ENCODE results near the gene CCIN.
"Not testable (repeated sequence)": the region's sequence is repeated elsewhere in the genome, so short reads cannot be mapped to it uniquely, and the experiment has no call there.

CCIN gene

DNA sequence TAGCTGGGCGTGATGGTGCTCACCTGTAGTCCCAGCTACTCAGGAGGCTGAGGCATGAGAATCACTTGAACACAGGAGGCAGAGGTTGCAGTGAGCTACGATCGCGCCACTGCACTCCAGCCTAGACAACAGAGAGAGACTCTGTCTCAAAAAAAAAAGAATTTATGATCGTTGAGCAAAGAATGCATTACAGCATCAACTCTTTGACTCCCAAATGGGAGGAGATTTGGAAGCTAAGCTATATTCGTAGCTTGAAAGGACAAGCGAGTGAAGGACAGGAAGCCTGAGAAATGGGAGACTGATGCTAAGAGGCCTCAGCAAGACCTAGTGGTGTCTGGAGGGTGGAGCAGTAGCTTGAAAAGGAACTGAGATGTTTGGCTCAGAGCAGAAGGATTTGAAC is 10.3 kb upstream of the CCIN start:
- DNase-seq (ENCODE audit: low read depth in 2 of 2): no peak

DNA sequence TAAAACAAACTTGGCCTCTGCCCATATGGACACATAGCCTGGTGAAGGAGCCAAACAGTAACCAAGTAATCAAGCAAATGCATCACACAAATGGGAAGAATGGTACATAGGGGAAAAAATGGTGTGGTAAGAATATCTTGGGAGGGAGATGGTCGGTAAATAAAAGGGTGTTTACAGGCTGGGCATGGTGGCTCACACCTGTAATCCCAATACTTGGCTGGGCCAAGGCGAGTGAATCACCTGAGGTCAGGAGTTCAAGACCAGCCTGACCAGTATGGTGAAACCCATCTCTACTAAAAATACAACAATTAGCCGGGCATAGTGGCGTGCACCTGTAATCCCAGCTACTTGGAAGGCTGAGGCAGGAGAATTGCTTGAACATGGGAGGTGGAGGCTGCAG is 9.7 kb upstream of the CCIN start:
- DNase-seq (ENCODE audit: low read depth in 2 of 2): not testable (repeated sequence)

DNA sequence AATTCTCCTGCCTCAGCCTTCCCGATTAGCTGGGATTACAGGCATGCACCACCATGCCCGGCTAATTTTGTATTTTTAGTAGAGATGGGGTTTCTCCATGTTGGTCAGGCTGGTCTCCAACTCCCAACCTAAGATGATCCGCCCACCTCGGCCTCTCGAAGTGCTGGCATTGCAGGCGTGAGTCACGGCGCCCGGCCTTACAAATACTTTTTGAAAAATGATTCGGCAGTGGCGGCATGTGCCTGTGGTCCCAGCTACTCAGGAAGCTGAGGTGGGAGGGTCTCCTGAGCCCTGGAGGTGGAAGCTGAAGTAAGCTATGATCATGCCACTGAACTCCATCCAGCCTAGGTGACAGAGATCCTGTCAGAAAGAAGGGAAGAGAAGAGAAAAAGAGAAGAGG is 9.1 kb upstream of the CCIN start:
- not testable (repeated sequence) for DNase-seq (ENCODE audit: low read depth in 2 of 2)

DNA sequence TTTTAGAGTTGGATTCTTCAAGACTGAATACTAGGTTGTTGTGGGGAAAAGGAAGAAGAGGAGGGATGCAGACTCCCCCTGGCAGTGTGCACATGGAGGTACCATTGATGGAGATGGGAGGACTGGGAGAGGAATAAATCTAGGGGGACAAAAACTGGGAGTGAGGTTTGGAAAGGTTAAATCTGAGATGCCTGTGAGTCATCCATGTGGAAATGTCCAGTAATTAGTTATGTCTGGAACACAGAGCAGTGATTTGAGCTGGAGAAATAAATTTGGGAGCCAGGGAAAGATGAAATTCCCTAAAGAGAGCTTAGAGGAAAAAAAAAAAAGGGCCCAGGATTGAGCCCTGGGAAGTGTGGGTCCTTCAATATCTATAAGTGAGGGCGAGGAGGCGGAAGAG is 8.0 kb upstream of the CCIN start:
- no peak for DNase-seq (ENCODE audit: low read depth in 2 of 2)

DNA sequence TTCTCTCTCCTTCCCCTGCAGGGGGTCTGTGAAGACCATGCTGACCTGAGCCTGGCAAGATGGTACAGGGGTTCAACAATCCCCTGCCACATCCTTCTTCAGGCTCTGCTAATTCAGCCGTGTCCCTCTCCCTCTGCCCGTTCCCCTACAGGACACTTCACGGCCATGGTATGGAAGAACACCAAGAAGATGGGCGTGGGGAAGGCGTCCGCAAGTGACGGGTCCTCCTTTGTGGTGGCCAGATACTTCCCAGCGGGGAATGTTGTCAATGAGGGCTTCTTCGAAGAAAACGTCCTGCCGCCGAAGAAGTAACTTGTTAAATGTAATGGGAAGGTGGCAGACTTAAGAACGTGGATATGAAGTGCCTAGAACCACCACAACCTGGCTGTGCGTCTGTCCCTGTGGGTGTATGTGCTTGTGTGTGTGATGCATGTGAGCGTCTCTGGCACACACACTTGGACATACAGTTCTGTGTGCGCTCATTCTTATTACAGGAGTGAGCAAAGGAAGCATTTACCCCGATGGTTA is 6.9 kb upstream of the CCIN start:
- DNase-seq (ENCODE audit: low read depth in 2 of 2): no peak

DNA sequence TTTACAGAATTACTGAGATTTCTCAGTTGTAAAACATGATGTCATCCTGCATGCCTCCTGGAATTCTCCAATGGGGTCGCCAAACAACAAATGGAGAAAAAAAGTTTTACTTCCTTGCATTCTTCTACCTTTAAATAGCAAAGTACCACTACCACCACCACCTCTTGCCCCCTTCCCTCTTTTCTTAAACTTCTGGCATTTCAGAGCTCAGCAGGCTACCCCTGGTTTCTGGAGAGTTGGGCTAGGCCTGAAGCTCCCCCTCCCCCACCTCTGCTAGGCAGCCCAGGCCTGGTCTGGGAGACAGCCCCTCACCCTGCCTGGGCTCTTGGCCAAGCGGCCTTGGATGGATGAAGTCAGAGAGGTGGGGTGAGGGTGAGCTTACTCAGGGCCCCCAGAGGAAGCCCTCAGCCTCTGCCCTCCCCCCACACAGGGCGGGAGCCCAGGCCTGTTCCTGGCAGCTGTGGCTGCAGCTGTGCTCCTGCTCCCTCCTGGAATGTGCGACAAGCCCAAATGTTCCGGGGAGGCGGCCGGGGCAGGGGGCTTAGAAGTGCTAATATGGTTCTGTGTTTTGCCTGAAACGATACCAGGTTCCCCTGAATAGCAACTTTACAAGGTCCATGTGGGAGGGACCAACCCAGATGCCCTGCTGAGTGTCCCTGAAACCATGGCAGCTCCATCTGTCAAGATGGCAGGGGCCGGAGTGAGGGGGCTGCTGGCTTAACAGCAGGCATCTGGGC is 6.0 kb upstream of the CCIN start:
- DNase-seq (ENCODE audit: low read depth in 2 of 2): peak; percentile 86

DNA sequence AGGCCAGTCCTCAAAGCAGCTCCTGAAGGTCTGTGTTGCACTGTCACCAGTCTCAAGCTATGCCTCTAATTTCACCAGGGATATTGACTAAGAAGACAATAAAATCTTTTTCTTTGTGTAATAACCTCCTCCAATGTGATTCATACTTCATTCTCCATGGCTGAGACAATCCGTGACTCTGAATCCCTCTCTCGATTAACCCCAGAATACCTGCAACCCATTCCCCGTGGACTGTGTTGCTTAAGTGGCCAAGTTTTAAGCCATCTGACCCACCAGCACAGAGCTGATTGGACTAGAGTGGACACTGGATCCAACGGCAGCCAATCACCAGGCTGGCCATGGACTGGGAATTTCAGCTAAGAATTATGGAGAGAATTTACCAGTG is 5.4 kb upstream of the CCIN start:
- no peak for DNase-seq (ENCODE audit: low read depth in 2 of 2)

DNA sequence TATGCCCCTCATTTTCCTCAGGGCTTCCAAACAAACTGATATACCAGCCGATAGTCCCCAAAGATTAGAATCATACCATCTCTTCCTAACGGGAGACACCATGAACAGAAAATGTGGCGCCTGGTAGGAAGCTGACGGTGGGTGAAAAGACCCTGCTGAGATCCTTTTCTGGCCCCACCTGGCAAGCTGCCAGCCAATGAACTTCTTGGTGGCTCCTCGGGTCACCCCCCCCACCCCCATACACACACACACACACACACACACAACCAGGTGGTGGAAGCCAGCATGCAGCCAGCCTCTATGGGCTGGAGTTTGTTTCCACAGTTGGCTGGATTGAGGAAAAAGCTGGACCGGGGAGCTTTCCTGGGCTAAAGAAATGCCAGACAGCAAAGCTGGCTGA is 4.8 kb upstream of the CCIN start:
- no peak for DNase-seq (ENCODE audit: low read depth in 2 of 2)

DNA sequence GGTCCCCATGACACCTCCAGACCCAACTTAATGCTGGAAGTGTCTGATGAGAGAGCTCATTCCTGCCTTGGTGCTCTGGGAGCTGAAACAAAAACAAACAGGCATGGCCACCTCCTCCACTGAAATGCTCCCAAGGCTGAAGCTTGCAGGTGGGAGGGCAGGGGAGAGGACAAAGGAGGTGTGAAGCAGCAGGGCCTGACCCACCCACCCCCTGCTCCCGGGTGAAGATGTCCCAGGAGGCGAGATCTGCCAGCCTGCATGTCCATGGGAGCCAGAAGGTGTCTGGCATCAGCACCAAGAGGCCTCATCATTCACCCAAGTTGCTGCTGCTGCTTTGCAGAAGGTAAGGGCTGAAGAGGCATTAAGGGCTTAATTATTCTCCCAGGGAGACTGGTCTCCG is 4.2 kb upstream of the CCIN start:
- DNase-seq (ENCODE audit: low read depth in 2 of 2): no peak

DNA sequence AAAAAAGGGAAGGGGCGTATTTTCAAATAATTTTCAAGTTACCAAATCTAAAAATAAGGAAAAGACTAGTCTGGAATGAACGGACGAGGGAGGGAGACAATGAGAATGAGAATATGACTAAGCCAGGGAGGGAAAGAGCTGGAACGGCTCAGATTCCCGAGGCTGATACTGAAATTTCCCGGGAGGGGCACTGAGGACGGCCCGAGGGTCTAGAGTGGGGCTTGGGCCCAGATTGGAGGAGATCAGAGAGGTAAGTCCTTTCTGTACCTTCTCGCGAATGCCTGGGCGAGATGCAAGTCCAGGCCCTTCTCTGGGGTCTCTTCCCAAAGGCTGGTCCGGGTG is 3.4 kb upstream of the CCIN start:
- DNase-seq (ENCODE audit: low read depth in 2 of 2): peak; percentile 19 to 23

DNA sequence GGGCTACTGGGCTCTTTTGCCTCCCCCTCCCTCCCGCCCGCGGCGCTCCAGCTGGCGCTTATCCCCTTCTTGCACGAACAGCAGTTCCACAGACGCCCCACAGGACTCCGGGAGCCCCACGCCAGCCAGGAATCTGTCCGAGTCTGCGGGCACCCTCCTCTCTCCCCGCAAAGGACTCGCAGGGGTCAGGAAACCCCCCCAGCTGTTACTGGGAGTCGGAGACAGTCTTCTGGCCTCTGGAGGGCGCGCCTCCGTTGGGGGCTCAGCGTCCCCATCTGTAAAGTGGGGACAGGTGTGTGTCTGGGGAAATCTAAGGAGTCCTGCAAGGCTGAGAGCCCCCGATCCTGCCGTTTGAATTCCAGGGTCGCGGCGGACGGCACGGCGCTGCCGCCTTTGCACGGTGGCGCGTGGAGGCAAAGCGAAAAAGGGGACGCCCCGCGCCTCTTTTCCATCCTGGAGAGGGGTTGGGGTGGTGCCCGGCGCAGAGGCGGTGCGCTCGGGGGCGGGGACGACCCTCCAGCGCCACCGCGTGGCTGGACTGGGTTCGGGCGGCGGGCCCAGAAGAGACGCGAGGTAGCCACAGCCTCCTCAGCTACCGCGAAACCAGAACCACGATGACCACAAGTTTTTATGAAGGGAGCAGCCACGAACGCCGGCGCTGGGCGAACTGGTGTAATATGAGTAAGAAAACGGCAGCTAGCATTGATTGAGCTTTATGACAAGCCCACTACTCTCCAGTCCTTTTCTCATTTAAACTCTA is 2.8 kb upstream of the CCIN start:
- peak in 1 of 2 experiments; percentile 62 for DNase-seq (ENCODE audit: low read depth in 2 of 2)

DNA sequence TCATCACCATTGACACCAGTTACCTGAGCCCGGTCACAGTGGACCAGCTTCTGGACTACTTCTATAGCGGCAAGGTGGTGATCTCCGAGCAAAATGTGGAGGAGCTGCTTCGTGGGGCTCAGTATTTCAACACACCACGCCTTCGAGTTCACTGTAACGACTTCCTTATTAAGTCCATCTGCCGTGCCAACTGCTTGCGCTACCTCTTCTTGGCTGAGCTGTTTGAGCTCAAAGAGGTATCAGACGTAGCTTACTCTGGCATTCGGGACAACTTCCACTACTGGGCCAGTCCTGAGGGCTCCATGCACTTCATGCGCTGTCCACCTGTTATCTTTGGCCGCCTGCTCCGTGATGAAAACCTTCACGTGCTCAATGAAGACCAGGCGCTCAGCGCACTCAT is 520 bp downstream of the CCIN start:
- DNase-seq (ENCODE audit: low read depth in 2 of 2): no peak

DNA sequence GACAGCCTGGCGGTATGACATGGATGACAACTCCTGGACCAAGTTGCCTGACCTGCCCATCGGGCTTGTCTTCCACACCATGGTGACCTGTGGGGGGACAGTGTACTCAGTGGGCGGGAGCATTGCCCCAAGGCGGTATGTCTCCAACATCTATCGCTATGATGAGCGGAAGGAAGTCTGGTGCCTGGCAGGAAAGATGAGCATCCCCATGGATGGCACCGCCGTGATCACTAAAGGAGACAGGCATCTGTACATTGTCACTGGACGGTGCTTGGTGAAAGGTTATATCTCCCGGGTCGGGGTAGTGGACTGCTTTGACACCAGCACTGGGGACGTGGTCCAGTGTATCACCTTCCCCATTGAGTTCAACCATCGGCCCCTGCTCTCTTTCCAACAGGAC is 1.3 kb downstream of the CCIN start:
- DNase-seq (ENCODE audit: low read depth in 2 of 2): no peak

DNA sequence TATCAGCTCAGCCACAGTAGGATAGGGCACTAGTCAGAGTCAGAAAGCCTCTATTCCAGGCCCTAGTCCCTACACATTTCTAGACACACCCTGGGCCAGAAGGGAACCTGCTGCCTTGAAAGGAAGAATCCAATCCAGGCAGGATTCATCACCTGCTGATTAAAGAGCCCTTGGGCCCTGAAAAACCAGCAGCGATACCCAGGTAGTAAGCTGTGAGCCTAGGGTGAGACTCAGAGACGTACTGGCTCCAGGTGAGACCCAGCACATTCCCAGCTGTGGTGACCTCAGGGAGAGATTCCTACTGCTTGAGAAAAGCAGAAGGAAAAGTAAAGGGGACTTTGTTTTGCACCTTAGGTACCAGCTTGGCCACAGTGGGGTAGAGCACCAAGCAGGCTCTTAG is 4.7 kb downstream of the CCIN start:
- no peak for DNase-seq (ENCODE audit: low read depth in 2 of 2)

DNA sequence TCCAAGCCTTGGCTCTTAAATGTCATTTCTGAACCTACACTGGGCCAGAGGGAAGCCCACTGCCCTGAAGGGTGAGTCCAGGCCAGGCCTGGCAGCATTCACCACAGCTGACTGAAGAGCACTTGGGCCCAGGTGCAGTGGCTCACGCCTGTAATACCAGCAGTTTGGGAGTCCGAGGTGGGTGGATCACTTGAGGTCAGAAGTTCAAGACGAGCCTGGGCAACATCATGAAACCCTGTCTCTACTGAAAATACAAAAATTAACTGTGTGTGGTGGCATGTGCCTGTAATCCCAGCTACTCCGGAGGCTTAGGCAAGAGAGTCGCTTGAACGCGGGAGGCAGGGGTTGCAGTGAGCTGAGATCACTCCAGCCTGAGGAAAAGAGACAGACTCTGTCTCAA is 5.1 kb downstream of the CCIN start:
- no peak for DNase-seq (ENCODE audit: low read depth in 2 of 2)

DNA sequence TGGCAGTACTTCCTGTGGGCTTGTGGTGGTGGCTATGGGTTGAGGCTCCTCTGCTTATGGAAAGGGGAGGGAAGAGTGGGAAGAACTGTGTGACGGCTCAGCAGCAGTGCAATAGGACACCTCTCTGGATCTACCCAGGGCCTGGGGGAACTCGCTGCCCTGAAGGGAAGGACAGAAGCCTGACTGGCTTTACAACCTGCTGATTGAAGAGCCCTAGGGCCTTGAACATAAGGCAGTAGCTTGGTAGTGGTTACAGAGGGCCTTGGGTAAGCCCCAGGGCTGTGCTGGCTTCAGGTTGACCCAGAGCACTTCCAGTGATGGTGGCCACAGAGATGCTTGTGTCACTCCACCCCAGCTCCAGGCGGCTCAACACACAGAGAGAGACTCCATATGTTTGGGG is 5.5 kb downstream of the CCIN start:
- DNase-seq (ENCODE audit: low read depth in 2 of 2): no peak

DNA sequence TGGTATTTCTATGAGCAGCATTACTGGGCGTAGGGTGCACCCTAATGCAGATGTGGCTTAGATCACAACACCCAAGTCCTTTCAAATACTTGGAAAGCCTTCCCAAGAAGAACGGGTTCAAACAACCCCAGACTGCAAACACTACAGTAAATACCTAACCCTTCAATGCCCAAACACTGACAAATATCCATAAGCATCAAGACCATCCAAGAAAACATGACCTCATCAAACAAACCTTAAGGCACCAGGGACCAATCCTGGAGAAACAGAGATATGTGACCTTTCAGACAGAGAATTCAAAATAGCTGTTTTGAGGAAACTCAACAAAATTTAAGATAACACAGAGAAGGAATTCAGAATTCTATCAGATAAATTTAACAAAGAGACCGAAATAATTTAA is 6.0 kb downstream of the CCIN start:
- not testable (repeated sequence) for DNase-seq (ENCODE audit: low read depth in 2 of 2)

DNA sequence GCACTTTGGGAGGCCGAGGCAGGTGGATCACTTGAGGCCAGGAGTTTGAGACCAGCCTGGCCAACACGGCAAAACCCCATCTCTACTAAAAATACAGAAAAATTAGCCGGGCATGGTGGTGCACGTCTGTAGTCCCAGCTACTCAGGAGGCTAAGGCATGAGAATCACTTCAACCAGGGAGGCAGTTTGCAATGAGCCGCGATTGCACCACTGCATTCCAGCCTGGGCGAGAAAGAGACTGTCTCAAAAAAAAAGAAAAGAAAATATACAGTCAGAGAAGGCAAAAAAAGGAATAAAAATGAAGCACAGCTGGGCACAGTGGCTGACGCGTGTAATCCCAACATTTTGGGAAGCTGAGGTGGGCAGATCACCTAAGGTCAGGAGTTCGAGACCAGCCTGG is 7.3 kb downstream of the CCIN start:
- not testable (repeated sequence) for DNase-seq (ENCODE audit: low read depth in 2 of 2)

DNA sequence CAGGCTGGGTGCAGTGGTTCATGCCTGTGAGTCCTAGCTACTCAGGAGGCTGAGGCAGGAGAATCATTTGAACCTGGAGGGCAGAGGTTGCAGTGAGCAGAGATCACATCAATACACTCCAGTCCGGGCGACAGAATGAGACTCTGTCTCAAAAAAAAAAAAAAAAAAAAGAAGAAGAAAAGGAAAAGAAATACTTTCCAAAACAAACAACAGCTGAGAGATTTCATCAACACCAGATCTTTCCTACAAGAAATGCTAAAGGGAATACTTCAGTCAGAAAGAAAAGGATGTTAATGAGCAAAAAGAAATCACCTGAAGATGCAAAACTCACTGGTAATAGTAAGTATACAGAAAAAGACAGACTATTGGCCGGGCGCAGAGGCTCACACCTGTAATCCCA is 8.4 kb downstream of the CCIN start:
- no peak for DNase-seq (ENCODE audit: low read depth in 2 of 2)

DNA sequence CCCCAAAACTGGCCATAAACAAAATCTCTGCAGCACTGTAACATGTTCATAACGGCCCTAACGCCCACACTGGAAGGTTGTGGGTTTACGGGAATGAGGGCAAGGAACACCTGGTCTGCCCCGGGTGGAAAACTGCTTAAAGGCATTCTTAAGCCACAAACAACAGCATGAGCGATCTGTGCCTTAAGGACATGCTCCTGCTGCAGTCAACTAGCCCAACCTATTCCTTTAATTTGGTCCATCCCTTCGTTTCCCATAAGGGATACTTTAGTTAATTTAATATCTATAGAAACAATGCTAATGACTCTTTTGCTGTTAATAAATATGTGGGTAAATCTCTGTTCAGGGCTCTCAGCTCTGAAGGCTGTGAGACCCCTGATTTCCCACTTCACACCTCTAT is 11.1 kb downstream of the CCIN start:
- not testable (repeated sequence) for DNase-seq (ENCODE audit: low read depth in 2 of 2)

DNA sequence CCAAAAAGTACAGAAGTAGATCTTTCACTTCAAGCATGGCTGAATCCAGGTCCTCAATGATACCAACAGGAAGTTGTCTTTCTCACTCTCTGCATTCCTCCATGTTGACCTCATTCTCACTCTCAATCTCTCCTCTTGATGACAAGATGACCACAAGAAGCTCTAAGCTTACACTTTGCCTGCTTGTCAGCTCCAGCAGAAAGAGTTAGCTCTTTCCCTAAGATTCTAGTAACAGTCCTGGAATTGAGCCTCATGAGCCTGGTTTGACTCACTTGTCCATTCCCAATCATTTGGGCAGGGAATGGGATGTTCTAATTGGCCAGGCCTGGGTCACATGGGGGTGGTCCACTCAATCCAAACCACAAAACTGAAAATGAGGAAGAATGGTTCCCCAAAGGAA is 18.2 kb downstream of the CCIN start:
- DNase-seq (ENCODE audit: low read depth in 2 of 2): peak; percentile 84 to 88

DNA sequence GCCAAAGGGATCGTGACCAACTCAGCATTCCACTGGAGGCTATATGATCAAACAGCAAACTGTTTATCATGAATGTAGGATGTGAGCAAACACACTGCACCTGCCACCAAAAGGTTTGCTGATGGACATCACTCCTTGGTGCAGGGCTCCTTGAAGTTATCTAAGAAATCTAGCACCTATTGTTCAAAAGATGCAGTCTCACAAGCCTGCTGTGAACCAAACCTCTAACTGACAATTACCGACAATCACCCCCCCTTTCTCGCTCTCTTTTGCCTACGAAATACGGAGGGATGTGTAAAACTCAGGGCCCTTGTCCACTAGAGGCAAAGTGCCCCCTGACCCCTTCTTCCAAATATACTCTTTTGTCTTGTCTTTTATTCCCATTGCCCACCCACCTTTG is 19.0 kb downstream of the CCIN start:
- no peak for DNase-seq (ENCODE audit: low read depth in 2 of 2)

DNA sequence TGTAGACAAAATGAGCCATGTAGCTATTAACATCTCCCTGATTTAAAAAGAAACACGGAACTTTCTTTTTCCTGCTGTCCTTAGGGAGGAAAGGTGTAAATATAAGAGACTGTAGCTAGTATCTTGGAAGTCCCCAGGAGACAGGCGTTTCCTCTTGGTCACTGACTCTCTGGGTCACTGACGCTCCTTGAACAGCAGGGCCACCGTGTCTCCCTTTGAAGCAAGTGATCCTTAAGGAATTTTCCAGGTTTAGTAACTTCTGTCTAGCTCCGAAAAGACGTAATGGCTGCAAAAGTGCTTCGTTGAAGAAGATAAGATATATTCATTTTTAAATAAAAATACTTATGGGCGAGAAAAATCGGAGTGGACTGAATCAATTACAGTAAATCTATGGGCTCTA is 20.8 kb downstream of the CCIN start:
- no peak for DNase-seq (ENCODE audit: low read depth in 2 of 2)
